NCI-H1048 (cell line): ENCODE measurements around the gene KIF12.

ENCODE experiments used
- DNase-seq: peaks from one replicate; lab custom pipeline; 2025; lab: John Stamatoyannopoulos, UW

Gene KIF12

GRCh38 chr9:114065304-114065703, 33.8 kb downstream of the KIF12 start:
- no peak for DNase-seq

GRCh38 chr9:114061830-114062474, 37.1 kb downstream of the KIF12 start:
- DNase-seq, result no peak

DNA sequence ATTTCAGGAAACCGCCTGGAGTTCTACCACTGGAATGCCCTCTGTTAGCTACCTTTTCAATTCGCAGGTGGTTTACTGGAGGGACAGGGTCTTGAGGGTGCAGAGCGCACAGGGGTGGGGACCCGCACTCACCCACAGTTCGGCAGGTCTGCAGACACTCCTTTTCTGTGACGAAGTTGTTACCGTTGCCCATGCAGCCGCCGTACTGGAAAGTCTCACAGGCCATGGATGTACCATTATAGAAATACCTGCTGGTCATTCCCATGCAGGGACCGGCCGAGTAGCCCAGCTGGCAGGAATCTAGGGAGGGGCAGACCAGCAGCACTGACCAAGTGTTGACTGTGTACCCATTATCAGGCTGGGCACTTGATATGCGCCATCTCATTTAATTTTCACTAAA, 37.8 kb downstream of the KIF12 start:
- DNase-seq, result no peak

DNA sequence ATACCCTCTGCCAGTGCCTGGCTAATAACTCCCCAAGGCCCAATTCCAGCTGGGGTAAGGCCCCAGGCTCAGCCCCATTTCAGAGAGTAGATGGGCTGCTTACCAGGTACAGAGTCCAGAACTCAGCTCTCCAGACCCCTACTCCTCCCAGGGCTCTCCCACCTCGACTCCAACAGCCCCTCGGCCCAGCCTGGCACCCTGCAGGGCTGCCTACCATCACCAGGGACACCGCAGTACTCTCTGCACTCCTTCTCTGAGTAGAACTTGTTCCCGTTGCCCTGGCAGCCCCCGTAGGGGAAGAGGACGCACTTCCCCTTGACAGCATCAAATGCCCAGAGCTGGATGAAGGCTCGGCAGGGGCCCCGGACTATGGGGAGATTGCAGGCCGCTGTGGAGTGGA, 38.4 kb downstream of the KIF12 start:
- no peak for DNase-seq

GRCh38 chr9:114060070-114060469, 39.0 kb downstream of the KIF12 start:
- DNase-seq, result no peak

GRCh38 chr9:114059047-114059803, 39.9 kb downstream of the KIF12 start:
- DNase-seq, result no peak

DNA sequence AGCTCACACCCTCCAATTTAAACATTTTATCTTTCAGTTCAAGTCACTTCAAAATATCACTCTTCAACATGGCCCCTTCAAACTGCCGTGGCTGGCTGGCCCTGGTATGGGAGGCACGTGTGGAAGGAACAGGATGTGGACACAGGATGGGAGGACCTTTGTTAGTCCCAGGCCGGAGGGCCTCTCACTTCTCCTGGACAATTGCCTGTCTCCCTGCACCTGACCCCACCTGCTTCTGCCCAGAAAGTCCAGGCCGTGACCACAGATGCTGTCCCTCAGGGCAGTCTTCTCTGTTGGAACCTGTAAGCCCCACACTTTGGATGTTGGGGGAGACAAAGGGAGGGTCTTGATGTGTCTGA, 40.4 kb downstream of the KIF12 start:
- no peak for DNase-seq

DNA sequence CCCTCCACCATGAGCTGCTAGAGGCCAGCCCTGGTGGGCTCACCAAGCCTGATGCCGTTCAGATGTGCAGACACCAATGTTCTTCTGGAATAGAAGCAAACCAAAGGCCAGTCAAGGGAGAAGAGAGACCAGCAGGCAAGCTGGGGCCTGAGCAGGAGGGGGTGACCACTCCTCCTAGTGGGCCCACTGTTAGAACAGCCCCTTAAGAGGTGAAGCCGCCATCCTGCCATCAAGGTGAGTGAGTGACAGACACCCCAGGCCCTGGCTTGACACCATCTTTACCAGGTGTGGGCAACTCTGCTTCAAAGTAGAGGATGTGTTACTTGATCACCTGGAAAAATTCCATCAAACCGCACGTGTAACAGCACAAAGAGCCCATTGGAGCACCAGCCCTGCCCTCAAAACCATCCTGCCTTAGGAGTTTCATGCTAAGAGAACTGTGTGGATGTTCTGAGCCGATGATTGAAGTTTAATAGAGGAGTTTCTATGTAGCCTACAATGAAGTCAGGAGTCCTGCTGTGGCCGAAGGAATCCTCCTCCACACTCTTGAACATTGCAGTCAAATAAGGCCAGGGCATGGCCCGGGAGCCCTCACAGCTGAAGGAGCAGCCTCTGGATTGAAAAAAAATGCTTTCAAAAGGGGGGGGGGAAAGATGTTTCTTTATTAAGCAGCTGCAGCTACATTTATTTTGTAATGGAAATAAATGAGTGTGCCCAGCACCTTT, 41.8 kb downstream of the KIF12 start:
- no peak for DNase-seq

DNA sequence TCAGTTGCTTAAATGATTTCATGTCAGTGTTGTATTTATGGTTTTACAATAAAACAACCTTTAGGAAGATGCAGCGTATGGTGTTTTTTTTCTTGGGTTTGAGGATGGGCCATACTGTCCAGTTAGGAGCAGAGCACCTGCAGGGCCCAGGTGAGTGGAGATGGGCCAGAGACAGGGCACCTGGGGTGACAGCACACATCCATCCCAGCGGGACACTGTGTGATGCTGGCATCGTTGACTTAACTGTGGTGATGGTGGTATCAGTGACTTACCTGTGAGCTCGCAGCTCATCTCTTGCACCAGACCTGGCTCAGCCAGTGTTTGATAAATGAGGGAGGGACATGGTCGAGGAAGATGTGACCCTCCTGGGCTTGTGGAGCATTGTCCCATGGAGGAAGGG, 42.6 kb downstream of the KIF12 start:
- no peak for DNase-seq

DNA sequence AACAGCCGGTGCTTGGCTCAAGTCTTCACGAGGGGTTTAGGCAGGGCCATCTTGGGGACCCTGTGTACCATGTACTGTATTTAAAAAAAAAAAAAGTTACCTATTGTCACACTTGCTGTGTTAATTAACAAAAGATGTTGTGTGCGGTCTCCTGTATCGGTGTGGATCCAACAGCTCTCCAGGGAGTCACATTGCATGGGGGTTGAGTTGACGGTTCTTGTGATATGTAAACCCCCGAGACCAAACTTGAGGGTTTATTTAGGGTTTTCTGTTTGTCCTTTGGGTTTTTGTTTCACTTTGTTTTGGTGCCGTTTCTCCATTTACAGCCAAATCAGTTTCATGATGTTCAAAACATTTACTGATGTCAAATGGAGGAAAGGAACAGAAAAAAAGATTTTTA, 43.2 kb downstream of the KIF12 start:
- no peak for DNase-seq

DNA sequence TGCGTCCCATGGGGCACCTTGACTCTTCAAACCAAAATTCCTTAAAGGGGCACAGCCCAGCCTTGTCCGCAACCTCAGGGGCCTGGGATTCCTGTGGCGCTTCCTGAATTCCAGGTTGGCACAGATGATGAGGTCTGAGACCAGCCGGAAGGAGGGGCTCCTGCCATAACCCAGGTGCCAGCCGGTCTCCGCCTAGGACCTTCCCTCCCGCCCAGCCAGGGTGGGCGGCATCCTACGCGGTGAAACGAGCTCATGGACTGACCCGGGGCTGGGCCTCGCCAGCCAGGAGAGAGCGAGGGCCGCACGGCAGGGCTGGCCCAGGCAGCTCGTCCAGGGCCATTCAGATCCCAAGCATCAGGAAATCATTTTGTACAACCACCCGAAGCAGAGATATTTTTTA, 44.0 kb downstream of the KIF12 start:
- no peak for DNase-seq

DNA sequence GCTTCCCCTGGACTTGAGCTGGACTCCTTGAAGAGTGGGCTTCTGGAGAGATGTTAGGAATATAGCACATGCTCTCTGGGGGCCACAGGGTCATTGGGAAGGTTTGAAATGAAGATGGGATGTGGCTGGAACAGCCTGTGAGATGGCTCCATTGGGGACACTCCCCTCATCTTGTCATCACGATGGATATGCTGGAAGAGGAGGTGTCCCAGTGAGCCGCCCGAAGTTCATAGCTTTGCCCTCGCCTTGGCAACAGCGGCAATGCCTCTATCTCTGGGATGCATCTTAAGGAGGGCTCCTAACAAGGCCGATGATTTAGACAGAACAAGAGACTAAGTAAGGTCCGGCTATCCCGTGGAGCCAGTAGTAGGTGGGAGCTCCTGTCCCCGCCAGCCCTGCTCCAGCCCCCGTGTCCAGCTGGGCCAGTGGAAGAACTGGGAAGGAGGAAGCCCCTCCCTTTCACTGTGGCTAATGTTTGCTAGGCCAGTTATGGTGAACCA, 44.9 kb downstream of the KIF12 start:
- no peak for DNase-seq

DNA sequence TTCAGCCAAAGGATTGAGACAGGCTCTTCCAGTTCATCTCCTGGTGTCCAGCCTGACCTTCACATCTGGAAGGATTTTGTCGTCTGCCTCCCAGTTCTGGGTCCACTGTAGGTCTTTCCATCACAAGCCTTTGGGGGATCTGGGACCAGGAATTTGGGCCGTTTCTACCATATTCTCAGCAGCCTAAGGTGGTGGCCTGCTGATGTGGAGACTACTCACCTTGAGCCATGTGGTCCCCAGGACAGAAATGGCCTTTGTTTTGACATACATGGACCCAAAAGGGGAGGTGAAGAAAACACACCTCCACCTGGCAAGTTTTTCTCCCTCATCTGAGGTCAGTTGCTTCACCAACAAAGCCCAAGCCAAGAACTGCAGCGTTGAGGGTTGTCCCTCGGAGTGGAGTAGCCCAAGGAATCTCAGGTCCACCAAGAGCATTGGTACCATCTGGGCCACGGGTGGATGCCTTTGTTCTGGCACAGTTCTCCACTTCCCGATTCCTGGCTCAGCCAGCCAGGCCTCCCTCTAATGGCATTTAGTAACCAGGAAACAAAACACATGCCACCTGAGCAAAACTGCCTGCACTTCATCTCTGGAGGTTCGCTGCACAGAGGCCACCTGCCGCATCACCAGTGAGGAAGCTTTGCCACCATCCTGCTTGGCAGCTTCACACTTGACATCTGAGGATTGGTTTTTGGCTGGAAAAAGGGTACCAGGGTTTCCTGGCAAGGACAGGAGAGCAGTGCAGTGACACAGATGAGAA, 45.7 kb downstream of the KIF12 start:
- DNase-seq, result no peak

GRCh38 chr9:114051706-114052105, 47.4 kb downstream of the KIF12 start:
- no peak for DNase-seq

DNA sequence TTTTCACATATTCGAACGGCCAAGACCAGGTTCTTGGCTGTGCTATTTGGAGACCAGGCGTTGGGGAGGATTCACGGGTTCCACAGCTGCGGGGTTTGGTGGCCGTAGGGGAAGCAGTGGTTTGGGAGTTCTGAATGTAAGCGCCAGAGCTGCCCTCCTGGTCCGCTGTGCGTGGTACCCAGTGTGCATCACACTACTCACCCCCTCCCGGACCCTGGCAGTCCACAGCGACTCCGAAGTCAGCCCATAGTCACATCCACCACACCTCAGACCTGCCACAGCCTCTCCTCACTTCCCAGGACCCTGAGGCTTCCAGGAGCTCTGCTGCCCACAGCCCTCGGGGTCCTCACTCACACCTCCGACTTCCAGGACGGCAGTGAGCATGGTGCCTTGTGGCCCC, 47.8 kb downstream of the KIF12 start:
- DNase-seq, result no peak

DNA sequence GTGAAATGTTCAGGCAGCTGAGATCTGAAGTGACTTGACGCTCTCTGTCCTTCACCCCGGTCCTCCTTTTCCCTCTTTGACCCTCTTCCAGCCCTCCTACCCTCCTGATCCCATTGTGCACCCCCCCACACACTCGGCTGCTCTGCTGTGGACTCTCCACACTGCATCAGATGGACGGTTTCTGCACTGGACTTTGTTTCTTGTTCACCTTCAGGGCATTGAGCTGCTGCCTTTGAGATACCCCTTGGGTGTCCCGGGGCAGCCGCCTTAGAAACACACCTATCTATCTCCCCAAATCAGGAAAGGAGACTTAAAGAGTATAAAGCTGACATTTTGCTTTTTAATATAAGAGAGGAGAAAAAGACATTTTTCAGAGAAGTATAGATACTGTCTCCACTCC, 48.4 kb downstream of the KIF12 start:
- DNase-seq, result no peak

DNA sequence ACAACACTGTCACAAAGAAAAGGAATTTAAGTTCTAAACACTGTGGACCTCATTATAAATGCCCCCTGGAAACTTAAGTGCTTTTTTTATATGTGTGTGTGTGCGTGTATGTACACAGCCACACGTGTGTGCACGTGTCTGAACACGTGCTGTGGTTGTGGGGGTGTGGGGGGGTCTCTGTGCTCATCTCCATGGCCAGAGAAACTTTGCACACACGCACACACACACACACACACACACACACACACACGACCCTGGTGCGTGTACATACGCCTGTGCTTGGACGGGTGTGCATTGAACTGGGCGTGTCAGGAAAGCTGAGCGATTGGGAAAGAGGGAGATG, 48.9 kb downstream of the KIF12 start:
- no peak for DNase-seq

DNA sequence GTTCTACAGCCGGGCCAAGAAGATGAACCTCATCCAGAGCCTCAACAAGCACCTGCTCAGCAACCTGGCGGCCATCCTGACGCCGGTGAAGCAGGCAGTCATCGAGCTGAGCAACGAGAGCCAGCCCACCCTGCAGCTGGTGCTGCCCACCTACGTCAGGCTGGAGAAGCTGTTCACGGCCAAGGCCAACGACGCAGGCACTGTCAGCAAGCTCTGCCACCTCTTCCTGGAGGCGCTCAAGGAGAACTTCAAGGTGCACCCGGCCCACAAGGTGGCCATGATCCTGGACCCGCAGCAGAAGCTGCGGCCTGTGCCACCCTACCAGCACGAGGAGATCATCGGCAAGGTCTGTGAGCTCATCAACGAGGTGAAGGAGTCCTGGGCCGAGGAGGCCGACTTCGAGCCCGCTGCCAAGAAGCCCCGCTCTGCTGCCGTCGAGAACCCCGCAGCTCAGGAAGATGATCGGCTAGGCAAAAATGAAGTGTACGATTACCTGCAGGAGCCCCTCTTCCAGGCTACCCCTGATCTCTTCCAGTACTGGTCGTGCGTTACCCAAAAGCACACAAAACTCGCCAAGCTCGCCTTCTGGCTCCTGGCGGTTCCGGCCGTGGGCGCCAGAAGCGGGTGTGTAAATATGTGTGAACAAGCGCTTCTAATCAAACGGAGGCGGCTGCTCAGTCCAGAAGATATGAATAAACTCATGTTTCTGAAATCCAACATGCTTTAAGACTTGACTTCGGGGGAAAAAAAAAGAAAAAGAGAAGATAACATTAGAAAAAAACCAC, 49.5 kb downstream of the KIF12 start:
- DNase-seq, result no peak

DNA sequence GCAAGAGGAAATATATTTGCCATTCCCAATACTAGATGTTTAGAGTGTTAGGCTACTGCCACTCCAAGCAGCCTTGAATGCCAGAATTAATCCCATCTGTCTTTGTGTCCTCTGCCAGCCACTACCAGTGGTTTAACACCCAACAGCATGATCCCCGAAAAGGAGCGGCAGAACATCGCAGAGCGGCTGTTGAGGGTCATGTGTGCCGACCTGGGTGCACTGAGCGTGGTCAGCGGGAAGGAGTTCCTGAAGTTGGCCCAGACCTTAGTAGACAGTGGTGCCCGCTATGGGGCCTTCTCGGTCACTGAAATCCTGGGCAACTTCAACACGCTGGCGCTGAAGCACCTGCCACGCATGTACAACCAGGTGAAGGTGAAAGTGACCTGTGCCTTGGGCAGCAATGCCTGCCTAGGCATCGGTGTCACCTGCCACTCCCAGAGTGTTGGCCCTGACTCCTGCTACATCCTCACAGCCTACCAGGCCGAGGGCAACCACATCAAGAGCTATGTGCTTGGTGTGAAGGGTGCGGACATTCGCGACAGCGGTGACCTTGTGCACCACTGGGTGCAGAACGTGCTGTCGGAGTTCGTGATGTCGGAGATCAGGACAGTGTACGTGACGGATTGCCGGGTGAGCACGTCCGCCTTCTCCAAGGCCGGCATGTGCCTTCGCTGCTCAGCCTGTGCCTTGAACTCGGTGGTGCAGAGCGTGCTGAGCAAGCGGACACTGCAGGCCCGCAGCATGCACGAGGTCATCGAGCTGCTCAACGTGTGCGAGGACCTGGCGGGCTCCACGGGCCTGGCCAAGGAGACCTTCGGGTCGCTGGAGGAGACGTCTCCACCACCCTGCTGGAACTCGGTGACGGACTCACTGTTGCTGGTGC, 50.3 kb downstream of the KIF12 start:
- no peak for DNase-seq

GRCh38 chr9:114047717-114048116, 51.4 kb downstream of the KIF12 start:
- DNase-seq, result no peak

DNA sequence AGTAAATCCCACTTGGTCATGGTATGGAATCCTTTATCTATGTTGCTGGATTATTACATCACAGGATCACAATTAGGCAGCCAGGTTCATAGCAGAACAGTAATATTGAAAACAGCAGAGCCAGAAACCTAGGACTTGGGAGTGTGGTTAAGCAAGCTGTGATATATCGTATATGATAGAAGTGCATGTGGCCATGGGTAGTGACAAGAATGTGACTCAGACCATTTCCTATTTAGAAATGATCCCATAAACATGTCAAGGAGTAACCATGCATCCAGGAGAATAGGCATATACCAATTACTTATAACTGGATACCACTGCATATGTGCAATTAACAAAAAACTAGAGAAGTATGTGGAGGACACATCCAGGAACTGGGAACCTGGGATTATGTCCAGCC, 52.2 kb downstream of the KIF12 start:
- no peak for DNase-seq
